Loucy (cell line): Measurements from ENCODE around the gene KLHDC8B.

Source experiments
- EZH2phosphoT487 ChIP-seq: fragments of 200-600 bp; IDR thresholded peaks from 2 replicates; pipeline ENCODE4 v1.6.1; 2018; ENCODE audit warnings: antibody characterized with exemption, mild to moderate bottlenecking, moderate library complexity, borderline replicate concordance
- TF ChIP-seq, protein P1 (sequence below): fragments of 200-600 bp; sonication (generic); conservative IDR thresholded peaks from 2 replicates; pipeline ENCODE4 v1.5.1; 2014; ENCODE audit warnings: mild to moderate bottlenecking, antibody characterized with exemption, low read length

DNA sequence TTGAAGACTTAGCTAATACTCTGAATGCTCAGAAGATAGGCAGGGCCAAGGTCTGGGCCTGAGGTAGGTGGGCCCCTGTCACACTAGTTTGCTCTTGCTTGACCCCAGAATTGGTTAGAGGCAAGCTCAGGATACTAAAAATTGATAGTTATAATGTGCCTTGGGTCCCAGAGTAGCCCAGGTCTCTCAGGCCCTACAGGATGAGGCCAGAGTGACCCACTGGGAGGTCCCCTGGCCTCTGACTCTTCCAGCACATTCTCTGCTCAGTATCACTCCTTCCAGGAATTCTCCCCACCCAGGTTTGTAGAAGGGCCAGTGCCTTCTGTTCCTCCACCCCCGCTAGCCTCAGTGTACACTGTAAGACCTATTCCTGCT lies 667 bp upstream of the KLHDC8B start:
- TF ChIP-seq, protein P1, sequence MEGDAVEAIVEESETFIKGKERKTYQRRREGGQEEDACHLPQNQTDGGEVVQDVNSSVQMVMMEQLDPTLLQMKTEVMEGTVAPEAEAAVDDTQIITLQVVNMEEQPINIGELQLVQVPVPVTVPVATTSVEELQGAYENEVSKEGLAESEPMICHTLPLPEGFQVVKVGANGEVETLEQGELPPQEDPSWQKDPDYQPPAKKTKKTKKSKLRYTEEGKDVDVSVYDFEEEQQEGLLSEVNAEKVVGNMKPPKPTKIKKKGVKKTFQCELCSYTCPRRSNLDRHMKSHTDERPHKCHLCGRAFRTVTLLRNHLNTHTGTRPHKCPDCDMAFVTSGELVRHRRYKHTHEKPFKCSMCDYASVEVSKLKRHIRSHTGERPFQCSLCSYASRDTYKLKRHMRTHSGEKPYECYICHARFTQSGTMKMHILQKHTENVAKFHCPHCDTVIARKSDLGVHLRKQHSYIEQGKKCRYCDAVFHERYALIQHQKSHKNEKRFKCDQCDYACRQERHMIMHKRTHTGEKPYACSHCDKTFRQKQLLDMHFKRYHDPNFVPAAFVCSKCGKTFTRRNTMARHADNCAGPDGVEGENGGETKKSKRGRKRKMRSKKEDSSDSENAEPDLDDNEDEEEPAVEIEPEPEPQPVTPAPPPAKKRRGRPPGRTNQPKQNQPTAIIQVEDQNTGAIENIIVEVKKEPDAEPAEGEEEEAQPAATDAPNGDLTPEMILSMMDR = no peak
- no peak for TF ChIP-seq EZH2phosphoT487
